Nucleus accumbens (tissue), 56 donors: ENCODE measurements around the gene VWA2.

ENCODE experiments used
- DNase-seq, 56 donors: peaks; one replicate each; lab custom pipeline; 2025; lab: John Stamatoyannopoulos, UW

The VWA2 gene

DNA sequence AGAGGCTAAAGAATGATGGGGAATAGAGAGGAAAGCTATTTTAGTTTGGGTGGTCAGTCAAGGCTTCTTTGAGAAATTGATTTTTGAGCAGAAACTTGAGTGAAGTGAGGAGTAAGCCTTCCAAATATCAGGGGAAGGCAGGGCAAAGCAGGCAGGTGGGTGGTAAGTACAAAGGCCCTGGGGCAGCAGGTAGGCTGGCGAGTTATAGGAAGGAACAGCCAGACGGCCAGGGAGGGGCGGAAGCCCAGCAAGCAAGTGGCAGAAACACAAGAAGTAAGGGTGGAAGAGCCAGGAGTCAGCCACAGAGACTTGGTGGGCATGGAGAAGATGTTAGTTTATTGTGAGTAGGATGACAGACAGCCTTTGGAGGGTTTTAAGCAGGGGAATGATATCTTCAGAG, 34.9 kb downstream of the VWA2 start:
- DNase-seq: no peak

DNA sequence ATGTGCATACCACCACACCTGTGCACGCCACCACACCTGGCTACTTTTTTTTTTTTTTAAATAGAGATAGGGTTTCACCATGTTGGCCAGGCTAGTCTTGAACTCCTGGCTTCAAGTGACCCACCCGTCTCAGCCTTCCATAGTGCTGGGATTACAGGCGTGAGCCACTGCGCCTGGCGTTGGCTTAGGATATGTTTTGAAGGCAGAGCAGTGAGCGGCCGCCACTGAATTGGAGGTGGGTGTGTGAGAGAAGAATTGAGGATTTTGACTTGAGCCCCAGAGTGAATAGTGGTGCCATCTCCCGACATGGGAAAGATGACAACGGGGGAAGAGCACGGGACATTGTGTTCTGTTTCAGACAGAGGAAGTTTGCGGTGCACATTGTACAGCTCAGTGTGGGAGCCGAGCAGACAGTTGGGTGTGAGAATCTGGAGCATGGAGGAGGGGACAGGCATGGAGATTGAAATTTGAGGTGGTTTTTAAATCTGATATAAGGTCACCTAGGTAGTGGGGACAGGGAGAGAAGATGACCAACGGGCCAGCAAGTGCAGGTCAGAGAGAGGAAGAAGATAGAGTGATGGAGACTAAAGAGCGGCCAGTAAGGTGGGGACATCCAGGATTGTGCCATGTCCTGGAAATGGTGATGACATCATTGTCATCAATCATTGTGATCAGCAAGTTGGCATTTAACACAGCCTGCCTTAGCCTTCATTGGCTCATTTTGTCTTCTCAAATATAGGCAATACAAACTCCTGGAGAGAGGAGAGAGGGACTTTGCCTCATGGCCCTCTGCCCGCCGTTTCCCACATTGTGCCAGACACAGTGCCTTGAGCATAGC, 35.8 kb downstream of the VWA2 start:
- no peak for DNase-seq

DNA sequence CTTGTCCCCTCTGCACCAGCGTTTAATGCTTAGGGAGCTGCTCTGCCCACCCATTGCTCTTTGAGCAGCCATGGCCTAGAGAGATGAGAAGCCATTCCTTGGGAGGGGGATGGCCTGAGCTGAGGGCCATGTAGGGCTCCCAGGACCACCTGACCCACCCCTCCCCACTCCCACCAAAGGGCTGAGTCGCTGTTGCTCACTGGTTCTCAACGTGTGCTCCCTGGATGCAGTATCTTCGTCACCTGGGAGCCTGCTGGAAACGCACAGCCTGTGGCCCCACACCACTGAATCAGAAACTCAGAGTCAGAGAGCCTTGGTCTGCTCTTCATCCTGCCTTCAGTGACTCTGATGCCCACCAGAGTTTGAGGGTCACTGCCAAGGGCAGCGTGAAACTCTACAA, 37.0 kb downstream of the VWA2 start:
- DNase-seq: no peak

DNA sequence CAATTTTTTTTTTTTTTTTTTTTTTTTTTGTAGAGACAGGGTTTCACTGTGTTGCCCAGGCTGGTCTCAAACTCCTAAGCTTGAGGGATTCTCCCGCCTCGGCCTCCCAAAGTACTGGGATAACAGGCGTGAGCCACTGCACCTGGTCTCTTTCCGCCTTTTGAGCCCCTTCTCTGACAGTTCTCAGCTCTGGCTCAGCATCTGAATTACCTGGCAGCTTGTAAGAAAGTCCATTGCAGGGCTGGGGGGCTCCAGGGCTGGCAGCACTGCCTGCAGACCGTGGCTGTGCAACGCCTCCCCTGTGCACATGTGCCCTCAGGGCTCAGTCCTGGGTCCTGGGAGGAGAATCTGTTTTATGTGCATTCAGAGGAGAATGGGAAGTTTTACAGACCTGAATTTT, 37.6 kb downstream of the VWA2 start:
- no peak for DNase-seq

DNA sequence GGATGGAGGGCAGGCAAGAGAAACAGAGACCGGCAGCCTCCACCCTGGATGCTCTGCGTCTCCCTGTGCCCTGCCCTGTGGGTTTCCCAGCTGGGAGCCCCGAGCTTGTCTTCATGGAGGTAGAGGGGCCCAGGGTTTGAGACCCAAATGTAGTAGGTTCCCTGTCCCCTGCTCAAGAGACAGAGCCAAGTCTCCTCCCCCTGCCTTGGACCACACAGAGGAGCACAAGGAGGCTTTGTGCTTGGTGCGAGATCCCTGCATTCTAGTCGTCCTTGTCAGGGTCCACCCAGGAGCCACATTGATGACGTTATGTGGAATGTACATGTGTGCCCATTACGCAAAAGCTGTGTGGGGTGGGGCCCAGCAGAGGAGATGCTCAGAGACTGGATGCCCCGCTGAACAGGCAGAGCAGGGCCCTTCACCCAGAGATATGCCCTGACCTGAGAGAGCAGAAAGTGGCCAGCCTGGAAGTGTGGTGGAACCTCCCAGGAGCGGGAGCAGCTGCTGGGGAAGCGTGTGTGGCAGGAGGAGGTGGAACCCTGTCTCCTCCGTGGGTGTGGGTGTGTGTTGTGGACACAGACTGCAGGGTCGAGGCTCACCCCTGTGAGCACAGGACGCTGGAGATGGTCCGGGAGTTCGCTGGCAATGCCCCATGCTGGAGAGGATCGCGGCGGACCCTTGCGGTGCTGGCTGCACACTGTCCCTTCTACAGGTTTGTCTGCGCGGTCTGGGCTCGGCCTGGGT, 39.3 kb downstream of the VWA2 start:
- DNase-seq: no peak

DNA sequence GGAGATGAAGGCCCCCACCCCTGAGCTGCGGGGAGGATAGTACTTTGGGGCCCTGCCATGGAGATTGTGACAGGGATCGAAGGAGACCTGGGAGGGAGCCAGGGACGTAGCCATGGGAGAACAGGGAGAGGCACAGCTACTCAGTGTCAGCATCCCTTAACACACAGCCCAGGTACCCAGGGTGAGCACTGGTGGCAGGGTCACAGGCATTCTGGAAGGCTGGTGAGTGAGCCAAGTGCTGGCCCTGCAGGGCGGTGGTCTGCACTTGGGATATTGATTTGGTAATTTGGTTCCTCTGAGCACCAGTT, 39.8 kb downstream of the VWA2 start:
- no peak for DNase-seq

DNA sequence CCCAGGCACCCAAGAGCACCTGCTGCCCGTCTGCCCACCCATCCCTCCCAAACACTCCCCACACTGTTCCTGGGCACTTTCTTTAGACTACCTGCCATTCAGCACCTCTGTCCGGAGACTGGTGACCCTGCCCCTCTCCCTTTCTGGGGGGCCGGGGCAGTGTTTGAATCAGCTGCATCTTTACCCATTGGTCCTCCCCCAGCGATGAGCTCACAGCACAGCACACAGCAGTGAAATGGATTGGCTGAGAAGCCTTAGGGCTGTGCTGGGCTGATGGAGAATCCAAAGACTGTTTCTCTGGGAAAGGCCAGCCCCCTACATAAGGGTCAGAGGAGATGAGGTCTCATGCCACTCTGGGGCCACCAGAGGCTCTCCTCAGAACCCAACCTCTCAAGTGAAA, 40.2 kb downstream of the VWA2 start:
- no peak for DNase-seq

DNA sequence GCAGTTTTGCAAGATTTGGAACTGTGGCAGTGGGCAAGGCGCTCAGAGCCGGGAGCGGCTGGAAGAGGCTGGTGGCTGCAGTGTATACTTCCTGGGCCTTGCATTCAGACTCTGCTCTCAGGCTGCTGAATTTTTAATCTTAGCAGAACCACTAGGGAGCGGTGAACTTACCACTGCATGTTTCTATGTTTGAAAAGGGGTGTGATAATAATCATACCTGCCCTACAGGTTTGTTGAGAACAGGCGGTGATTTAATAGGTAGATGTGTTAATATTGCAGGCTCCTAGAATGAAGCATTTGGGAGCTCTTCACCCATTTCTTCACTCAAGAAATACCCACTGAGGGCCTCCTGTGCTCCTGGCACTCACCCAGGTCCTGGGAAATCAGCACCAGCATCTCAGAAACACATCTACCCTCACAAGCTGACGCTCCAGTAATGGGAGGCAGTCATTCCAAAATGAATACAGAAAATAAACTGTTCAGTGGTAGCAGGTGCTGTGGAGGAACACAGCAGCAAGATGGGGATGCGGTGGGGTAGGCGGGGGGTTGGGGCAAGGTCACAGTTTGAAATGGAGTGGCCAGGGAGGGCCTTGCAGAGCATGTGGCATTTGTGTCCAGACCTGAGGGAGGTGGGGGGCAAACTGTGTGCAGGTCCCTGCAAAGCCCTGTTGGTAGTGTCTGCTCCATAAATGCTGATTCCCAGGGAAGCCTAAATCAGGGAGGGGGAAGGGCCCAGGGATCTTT, 41.0 kb downstream of the VWA2 start:
- DNase-seq: no peak

DNA sequence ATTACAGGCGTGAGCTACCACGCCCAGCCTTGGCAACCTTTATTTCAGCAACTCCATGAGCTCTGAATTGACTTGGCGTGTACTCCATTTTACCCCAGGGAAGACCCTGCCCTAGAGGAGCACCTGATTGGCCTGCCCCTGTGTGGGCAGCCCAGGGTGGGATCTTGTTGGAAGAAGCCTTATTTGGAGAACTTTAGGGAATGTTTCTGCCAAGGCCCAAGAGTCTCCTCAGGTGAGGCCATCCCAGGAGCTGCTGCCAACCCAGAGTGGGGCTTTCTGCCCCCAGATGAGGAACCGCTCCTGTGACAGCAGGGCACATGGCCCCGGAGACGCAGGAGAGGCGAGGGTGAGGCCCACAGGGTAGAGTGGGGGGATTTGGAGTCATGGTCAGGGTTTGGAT, 42.0 kb downstream of the VWA2 start:
- no peak for DNase-seq

DNA sequence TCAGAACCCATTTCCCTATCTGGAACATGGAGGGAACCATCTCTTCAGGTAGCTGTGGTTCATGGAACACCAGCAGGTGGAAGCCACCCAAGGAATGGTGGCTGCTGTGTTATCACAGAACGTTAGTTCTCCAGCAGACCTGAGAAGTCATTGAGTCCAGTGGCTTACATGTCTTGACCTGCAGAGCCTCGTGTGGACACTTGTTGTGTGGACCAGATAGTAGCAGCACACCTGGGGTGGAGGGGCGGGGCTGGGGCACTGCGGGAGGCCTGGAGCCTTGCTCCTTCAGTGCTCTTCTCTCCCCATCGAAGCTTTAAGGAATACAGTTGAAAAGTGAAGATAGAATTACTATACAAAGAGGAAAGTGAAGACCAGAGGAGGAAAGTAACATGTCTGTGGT, 42.4 kb downstream of the VWA2 start:
- DNase-seq: no peak

DNA sequence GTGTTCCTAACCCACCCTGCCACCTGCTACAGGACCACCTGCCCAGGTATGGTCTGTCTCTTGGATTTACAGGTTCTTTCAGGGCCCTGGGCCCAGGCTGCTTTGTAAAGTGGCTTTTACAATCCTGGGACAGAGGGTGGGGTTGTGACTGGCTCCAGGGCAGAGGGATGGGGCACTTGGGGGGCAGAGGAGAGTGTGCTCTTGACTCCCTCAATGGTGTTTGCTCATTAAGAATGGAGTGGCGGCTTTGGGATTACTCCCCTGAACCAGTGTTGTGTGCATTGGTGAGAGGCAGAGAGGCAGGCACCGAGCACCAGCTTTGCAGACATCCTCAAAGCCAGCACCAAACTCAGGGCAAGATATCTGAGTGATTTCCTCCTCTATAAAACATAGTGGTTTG, 43.5 kb downstream of the VWA2 start:
- DNase-seq: no peak

DNA sequence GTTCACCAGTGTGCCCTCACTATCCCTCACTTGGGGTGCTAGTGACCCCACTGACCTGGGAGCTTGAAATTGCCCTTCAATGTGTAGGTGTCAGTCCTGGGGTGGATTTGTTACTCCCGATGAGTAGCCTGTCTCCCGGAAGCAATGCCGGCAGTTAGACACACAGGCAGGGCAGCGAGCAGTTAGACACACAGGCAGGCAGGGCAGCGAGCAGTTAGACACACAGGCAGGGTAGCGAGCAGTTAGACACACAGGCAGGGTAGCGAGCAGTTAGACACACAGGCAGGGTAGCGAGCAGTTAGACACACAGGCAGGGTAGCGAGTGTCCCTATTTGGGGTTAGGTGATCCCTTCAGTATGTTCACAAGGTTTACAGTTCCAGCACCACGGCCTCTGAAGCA, 44.0 kb downstream of the VWA2 start:
- no peak for DNase-seq

DNA sequence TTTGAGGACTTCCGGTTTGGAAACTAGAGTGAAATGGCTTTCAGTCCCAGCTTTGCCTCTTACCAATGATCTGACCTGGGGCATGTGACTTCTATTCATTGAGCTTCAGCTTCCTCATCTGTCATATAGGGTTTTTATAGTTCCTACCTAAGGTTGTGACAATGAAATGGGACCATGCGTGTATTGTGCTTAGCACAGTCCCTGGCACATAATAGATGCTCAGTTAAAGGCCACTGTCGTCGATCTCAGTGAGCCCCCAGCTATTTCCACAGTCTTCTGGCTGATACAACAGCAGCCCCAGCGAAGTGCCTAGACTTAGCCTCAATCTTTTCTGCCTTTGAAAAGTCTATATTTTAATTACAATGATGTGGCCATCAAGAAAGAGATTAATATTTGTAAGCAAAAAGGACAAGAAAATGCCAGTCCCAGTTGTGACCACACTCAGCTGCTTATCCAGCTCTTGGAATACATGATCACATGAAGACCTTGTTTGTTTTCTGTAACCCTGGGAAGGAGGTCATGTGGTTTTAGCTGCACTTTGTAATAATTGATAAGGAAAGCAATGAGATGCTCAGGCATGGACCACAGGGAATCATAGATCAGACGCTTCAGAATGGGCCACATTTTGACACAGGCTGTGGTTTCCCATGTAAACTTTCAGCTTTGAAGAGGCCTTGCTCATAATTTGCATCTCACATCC, 44.6 kb downstream of the VWA2 start:
- DNase-seq: no peak

DNA sequence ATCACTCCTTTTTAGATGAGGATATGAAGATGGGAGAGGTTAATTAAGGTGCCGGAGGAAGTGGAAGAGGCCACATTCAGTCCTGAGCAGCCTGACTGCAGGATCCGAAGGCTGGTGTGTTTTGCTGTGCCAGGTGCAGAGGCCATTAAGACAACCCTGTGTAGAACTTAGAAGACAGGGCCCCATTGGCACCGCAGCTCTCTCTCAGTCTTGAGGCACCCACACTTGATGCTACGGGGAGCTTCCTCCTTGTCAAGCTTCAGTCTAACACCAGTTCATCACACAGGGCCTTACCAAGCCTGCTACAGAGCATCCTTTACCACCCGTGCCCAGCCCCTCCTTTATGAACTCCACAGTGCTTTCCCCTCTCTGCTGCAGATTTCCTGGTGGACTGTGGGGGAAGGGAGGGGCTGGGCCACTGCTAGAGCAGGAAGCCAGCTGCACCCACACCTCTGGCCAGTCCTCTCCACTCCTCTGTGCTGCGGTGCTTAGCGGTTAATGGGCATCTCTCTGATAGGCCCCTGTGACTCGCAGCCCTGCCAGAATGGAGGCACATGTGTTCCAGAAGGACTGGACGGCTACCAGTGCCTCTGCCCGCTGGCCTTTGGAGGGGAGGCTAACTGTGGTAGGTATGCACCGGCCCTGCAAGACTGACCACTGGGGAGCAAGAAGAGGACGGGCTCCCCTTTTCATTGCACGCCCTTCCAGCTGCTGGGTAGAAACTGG, 45.5 kb downstream of the VWA2 start:
- no peak for DNase-seq

DNA sequence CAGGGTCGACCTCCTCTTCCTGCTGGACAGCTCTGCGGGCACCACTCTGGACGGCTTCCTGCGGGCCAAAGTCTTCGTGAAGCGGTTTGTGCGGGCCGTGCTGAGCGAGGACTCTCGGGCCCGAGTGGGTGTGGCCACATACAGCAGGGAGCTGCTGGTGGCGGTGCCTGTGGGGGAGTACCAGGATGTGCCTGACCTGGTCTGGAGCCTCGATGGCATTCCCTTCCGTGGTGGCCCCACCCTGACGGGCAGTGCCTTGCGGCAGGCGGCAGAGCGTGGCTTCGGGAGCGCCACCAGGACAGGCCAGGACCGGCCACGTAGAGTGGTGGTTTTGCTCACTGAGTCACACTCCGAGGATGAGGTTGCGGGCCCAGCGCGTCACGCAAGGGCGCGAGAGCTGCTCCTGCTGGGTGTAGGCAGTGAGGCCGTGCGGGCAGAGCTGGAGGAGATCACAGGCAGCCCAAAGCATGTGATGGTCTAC, 46.9 kb downstream of the VWA2 start:
- DNase-seq: no peak

DNA sequence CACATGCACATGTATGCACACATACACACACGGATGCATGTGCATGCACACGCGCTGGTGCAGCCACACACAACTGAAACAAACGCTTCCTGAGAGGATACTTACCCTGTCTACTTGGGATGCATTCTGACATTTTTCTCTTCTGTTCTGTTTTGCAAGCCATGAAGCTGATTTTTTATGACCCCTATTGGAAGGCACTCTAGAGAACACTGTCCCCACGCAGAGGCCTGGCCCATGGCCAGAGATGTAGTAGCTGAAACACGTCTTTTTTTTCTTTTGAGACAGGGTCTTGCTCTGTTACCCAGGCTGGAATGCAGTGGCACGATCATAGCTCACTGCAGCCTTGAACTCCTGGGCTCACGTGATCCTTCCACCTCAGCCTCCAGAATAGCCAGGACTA, 47.9 kb downstream of the VWA2 start:
- DNase-seq: no peak

DNA sequence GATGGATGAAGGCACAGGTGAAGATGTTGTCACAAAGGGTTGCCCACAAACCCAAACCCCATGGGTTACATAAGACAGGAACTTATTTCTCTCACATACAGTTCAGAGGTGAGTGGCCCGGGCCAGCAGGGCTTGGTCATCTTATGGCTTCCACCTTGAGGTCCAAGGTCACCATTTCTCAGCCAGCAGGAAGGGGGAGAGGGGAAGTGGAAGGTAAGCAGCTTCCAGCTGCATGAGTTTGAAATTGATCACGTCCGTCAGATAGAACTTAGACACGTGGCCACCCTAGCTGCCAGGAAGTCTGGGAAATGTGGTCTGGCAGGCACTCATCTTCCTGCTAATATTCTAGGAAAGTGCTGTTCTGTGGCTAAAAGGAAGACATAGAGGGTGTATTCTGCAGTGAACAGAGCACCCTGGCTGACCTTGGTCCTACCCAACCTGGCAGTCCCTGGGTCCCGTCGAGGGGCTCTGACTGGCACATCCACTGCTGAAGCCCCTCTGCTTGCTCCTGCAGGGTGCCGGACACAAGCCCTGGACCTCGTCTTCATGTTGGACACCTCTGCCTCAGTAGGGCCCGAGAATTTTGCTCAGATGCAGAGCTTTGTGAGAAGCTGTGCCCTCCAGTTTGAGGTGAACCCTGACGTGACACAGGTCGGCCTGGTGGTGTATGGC, 49.5 kb downstream of the VWA2 start:
- DNase-seq: no peak

DNA sequence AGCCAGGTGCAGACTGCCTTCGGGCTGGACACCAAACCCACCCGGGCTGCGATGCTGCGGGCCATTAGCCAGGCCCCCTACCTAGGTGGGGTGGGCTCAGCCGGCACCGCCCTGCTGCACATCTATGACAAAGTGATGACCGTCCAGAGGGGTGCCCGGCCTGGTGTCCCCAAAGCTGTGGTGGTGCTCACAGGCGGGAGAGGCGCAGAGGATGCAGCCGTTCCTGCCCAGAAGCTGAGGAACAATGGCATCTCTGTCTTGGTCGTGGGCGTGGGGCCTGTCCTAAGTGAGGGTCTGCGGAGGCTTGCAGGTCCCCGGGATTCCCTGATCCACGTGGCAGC, 50.0 kb downstream of the VWA2 start:
- no peak for DNase-seq

DNA sequence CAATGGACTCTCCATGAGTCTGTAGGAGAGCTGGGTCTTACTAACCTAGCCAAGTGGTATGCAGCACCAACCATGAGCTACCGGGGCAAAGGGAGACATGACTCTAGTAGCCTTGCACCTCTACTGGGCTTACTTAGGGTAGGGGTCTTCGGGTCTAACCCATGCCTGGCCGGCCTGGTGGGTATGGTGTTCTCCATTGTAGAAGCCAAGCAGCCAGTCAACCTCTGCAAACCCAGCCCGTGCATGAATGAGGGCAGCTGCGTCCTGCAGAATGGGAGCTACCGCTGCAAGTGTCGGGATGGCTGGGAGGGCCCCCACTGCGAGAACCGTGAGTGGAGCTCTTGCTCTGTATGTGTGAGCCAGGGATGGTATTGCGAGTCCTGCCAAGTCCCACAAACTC, 51.0 kb downstream of the VWA2 start:
- no peak for DNase-seq

DNA sequence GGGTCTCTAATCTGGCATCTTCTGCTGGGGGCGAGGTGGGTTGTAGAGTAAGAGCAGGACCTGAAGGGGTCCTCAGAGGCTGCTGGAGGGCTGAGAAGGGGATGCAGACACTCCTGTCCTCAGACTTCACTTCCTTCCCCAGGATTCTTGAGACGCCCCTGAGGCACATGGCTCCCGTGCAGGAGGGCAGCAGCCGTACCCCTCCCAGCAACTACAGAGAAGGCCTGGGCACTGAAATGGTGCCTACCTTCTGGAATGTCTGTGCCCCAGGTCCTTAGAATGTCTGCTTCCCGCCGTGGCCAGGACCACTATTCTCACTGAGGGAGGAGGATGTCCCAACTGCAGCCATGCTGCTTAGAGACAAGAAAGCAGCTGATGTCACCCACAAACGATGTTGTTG, 52.0 kb downstream of the VWA2 start:
- no peak for DNase-seq
